Stimulated activated CD8-positive, alpha-beta memory T cell treated with anti-CD3 and anti-CD28 coated beads, Interleukin-12 subunit alpha, Interleukin-12 subunit beta, amount 100 ng/mL, for 24 hours (primary cell): Measurements from ENCODE around the gene EEIG1.

Experiments used
- DNase-seq: peaks from one replicate; pipeline ENCODE4 v3.0.0-alpha.2; 2020; ENCODE audit errors: extremely low read depth

EEIG1 gene

DNA sequence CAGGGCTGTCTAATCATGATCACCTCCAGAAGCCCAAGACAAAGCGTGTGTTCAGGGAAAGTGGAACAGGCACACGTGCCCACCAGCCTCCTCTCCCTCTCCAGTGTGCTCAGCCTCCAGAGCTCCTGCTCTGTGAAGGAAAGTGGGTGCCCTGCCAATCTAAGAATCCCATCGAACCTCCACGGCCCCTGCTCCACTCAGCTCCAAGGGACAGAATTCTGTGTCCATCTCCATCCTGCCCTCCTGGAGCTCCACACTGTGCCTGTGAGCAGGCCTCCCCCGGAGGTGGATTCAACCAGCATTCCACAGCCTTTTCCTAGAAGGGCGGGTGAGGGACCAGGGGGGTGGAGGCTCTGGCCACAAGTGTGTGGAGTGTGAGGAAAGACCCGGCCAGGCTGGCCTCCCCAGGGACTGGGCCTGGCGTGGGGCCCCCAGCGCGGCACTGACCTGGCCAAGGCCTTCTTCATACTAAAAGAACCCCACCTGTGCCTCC is 6.0 kb downstream of the EEIG1 start:
- no peak for DNase-seq

DNA sequence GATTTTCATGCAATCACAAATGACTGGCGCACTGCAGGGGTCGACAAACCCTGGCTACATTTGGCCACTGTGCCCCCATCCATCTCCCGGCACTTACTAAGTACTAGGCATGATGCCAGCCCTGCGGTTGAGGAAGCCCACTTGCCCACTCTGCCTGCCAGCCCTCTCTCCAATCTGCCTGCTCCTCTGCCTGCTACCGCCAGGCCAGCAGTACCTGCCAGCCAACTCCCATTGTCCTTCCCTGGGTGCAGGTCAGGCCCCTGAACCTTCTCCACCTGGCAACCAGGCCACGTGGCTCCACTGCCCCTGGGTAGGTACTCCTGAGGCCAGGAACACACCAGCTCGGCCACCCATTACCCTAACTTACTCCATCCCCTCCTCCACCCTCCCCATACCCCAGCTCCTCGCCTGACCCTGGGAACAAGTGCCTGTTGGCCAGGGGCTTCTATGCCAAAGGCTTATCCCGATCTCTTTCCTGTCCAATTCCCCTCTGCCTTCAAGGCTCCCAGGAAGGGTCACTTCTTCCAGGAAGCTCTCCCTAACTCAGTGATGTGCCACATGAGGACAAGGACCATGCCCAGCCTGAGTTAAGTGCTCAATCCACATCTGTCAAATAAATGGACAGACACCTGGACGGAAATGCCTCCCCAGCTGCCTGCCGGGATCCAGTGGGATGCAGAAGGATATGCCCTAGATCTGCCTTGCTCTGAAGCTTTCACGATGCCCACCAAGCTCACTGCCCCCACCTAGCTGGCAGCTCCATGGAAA is 6.6 kb downstream of the EEIG1 start:
- no peak for DNase-seq

DNA sequence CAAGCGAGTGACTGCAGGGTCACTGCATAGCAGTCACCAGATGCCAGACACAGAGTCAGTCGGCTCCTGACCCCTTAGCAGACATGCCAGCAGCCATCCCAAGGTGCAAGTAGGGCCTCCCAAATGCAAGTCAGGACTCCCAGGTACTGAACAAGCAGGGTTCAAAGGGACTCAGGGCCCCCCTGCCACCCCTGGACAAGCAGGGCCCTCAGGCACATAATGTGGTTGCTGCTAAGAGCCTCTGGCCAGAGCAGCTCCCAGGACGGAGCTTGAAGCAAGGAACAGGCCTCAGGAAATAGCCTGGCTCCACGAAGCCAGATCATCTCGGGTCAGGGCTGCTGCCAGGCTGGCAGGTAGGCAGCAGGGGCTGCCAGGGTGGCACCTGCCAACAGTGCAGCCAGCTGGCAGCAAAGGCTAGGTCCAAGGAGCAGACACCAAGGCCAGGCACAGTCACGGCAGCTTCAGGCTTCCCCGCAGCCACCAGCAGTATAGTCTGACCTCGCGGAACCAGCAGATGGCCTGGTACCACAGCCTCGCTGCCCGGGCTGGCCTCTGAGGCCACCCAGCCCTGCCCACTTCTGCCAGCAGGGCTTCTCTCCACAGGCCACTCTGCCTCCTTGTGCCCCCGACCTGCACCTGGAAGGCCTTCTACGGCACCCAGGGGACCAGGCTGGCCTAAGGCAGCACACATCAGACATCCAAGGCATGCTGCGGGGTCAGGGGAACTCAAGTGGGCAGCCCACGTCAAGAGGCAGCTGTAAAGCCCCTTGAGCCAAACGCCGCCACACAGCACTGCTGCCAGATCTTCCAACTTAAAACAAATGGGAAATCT is 7.4 kb downstream of the EEIG1 start:
- DNase-seq: no peak

DNA sequence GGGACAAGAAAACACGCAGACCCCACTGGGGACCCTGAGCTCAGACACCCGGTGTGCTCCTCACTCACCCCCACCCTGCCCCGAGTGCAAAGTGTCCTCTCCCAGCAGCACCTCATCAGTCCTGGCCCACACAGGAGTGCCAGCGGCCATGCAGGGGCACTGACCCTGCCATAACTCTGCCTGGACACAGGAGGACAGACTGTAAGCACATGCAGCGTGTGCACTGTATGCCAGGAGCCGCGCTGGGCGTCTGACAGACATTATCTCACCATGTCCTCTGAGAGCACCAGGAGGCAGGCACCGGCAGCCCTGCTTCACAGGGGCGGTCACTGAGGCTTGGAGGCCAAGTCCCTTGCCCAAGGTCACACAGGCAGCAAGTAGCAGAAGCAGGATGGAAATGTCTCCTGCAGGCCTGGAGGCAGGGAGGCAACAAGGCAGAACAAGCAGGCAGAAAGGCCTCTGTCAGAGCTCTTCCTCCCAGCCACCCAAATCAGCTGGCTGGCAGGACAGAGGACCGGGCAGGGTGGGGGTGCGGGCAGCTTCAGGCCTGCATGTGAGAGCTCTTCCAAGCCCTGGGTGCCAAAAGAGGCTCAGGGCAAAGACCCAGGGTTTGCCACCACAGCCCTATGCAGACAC is 8.4 kb downstream of the EEIG1 start:
- DNase-seq: no peak

DNA sequence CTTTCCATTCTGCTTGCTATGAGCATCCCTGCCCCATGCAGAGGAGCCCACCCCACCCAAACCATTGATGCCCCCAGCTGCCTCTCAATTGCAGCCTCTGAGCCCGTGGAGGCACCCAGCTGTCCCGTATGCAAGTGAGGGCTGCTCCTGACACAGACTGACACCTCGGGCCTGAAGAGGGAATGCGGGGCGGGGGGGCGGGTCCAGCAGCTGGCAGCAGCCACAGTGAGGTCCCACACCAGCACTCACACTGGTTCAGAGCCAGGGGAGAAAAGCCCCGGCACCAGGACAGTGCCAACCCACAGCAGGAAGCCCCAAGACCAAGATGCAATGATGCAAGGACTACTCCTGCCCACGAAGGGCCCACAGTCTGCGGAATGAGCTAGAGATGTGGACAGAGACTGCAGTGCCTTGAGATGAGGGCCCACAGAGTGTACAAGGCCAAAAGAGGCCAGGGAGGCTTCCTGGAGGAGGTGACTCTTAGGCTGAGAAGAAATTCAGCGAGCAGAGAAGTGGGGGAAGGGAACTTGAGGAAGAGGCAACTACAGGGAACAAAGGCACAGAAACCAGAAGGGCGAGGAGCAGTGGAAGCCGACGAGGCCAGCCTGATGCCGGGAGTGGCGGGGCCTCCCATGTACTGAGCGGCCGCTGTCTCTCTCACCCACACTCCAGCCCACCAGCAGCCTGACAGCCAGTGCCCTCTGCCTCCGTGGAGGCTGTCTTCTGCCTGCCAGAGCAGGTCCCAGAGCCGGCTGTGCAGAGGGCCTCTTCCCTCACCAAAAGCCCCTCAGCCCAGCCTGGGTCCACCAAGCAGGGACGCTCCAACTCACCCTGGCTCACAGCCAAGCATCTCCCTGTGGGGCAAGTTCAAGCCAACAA is 9.2 kb downstream of the EEIG1 start:
- no peak for DNase-seq

DNA sequence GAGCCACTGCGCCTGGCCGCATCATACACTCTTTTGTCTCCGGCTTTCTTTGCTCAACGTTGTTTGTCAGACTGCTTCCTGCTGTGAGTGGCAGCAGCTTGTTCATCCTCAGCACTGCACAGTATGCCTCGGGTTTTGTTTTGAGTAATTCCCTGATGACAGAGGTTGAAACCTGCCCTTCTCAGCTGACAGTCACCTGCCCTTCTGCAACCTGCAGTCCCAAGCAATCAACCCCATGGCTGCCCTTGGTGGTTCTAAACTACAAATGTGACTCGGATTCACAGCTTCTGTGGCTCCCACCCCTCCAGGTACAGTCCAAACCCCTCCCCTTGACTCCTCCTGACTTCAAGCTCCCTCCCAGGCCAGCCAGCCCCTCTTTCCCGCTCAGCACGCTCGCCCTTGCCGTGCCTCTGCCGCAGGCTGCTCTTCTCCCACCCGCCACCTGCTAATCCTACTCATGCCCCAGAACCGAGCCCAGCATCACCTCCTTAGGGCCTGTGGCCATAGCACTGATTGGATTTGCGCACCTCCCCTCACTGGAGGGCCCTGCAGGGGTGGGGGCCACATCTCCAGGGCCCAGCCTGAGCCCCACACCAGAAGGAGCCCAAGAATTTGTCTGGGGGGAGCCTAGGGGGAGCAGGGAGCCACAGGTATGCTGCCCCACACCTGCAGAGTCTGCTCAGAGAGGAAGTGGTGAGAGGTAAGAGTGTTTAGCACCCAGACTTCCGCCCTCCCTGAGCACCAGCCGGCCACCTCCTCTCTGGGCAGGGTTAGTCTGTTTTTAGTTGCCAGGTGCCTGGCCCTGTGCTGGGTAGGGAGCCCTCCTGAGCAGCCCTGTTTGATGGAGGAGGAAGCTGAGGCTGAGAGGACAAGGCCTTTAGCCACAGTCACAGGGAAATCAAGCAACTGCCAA is 10.1 kb downstream of the EEIG1 start:
- DNase-seq: no peak

DNA sequence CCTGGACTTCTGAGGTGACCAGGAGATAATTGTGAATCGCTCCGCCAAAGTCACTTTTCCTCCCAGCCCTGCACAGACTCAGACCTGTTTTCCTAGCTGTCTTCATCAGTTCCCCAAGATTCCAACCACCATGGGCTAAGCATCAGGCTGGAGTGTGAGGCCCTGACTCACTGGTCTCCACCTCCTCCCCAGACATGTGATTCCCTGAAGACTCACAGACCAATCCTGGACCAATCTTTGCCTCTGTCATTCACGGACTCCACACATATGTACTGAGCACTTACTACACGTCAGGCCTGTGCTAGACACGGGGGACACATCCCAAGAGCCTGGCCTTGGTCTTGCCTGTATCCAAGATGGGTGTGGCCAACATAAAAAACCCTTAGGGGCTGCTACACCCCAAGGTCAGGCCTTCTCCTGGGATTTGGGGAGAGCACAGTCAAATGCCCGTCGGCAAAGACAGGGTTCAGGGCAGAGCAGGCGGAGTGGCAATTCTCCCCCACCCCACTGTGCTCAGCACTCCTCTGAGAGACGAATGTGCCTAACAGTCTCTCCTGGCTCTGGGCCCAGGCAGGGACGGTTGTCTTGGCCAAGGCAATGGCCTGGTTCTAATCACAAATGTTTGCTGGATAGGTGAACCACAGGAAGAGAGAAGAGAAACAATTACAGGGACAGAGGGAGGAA is 11.9 kb downstream of the EEIG1 start:
- no peak for DNase-seq

DNA sequence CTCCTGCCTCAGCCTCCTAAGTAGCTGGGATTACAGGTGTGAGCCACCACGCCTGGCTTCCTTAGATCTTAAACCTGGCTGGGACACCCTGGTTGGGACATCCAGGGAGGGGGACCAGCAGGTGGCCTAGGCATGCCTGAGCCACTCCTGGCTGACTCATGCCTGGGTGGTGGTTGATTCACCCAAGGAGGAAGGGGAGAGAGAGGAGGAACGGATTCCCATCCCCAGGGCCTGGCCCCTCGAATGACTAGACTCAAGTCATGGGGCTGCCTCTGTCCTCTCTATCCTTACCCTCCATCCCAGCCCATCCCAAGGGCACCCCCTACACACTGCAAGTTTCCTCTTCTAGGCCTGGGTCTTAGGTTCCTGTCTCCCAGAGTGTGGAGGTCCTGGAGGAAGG is 12.7 kb downstream of the EEIG1 start:
- no peak for DNase-seq

DNA sequence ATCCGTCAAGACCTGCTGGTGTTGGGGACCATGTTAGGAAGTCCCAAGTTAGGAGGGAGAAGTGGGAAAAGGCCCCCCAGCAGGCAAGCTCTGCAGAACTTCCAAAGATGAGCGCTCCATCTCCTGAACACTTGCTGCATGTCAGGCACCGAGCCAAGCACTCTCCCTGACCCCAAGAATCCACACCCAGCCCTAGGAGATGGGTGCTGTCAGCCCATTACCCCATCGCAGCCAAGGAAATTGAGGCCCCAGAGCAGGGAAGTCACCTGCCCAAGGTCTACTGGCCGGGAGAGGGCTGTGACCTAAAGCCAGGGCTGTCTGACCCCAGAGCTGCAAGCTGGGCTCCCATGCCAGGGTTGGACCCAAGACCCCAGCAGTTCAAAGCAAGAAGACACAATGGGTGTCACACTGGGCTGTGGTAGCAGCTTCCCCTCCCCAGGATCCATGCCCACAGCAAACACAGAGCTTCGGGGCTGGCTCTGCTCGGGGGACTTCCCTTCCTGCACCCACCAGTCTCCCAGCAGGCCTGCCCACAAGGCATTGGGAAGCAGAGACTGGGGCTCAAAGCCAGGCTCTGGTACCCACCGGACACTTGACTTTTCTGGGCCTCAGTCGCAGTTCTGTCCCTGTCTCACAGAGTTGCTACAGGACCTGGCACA is 13.5 kb downstream of the EEIG1 start:
- DNase-seq: no peak

DNA sequence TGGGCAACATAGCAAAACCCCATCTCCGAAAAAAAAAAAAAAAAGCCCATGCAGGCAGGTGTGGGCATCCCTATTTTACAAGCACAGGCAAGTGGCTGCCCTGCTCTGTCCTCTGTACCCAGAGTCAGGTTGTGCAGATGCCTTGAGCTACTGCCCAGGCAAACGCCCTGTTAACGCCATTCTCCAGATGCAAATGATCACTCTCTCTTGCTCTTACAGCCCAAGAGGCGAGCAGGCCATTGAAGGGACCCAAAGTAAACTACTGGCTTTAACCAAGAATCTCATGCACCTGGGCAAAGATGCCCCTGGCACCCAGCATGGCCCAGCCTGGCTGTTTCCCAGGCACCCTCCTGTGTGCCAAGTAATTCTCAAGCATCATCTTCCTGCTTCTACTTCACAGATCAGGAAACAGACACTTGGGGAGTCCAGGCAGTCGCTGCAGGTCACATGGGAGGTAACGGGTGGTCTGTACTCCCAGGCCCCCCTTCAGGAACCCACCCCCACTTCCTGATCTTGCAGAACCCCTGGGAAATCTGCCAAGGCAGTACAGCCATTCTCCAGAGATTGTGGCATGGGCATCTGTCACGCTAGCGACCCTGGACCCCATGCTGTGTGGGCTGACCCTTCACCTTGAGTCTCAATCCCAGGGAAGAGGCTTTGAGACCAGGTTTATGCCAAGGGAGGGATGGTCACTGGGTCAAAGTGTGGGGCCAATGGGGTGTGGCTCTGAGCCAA is 14.2 kb downstream of the EEIG1 start:
- no peak for DNase-seq

DNA sequence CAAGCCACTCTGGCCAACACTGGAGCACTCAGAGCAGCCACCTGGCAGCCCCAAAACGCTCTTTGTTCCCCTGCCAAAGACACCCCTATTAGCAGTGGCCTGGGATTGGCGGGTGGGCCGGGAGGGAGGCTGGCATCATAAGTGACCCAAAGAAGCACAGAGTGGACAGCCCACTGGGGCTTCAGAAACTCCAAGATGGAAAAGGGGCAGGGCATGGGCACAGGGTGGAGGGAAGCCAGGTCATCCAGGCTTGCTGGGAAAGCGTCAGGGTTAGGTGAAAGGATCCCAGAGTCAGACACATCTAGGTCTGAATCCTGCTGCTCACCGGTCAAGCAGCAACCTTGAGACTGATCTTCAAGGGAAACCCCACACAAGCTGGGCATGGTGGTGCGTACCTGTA is 14.8 kb downstream of the EEIG1 start:
- no peak for DNase-seq

DNA sequence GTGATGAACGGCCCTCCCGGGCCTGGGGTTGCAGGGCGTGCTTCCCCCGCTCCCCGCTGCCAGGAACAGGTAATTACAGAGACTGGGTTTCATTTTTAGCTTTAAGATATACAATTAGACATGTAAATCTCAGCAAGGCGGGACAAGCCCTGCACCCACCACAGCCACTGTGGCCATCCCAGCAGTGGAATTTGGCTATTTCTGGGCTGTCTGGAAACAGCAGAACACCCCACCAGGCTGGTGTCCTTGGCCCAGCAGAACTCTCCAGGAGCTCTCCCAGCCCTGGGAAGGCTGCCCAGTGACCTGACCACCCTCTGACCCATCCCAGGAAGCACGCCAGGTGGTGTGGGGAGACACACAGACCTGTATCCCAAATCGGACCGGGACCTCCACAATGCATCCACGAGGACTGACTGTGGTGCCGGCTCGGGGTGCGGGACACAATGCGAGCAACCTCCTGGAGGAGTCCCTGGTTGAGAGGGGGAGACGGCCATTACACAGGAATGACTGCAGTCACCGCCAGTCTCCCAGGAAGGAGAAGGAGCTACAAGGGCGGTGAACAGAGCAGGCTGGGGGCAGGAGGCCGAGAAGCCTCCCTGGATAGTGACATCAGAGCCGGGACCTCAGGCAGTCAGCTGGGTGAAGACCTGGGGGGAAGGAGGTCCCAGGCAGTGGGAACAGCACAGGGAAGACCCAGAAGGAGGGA is 17.3 kb downstream of the EEIG1 start:
- DNase-seq: no peak

DNA sequence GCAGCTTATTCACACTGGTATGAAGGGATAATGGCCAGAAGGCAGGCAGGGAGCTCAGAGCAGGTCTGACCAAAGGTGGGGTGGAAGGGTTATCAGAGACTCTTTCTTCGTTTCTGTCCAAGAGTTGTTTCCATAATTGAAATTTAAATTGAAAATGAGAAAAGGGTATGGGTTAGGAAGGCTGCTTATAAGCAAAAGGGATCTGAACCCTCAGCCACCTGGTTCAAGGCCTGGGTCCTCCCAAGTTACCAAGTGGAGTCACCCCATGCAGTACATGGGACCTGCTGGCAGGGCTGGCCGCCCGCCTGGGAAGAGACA is 17.8 kb downstream of the EEIG1 start:
- DNase-seq: no peak

DNA sequence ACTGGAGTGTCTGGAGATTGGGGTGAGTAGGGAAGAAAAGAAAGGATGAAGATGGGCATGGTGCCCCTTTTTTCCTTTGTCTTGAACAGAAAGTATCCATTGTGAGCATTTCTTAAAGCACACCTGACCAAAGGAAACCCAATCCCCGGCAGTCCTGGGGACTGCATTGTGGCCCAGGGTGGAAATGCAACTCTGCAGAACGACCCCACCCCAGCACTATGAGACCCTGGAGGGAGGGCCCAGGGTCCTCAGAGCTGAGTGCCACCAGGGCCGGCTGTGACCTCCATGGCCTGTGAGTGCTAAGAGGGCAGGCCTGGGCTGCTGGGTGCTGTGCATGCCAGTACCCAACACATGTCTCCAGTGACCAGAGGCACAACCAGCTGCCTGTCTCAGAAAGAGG is 18.5 kb downstream of the EEIG1 start:
- DNase-seq: no peak

DNA sequence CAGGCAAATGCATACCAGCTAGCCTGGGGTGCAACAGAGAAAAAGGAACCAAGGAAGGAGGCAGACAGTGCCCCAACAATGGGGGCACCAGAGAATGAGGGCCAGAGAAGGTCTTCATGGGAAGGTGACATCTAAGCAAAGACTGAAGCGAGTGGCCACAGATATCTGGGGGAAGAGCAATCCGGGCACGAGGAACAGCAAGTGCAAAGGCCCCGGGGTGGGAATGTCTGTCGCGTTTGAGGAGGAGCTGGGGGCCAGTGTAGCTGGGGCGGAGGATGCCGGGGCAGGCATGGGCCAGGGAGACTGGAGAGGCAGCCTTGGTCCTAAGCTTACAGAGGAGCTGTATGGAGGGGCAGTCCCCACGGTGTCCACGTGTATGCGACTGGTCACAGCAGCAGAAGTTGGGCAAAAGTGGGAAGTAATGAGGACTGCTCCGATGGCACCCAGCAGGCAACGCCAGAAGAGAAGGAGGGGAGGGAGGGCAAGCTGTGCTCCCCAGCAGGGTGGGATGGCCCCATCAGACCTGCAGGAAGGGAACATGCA is 19.1 kb downstream of the EEIG1 start:
- DNase-seq: no peak

DNA sequence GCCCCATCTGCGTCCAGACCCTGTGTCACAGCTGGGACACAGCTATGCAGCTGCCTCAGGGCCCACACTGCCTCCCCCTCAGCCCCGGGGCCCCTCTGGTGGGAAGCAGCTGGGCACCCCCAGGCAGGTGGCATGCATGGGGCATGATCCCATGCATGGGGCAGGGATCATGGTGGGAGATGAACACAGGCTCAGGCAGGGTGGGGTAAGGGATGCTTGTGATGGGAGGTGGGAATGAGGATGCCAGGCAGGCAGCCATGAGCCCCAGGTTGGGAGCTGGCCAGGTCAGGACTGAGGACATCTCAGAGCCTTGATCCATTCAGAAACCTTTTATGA is 19.7 kb downstream of the EEIG1 start:
- DNase-seq: no peak

DNA sequence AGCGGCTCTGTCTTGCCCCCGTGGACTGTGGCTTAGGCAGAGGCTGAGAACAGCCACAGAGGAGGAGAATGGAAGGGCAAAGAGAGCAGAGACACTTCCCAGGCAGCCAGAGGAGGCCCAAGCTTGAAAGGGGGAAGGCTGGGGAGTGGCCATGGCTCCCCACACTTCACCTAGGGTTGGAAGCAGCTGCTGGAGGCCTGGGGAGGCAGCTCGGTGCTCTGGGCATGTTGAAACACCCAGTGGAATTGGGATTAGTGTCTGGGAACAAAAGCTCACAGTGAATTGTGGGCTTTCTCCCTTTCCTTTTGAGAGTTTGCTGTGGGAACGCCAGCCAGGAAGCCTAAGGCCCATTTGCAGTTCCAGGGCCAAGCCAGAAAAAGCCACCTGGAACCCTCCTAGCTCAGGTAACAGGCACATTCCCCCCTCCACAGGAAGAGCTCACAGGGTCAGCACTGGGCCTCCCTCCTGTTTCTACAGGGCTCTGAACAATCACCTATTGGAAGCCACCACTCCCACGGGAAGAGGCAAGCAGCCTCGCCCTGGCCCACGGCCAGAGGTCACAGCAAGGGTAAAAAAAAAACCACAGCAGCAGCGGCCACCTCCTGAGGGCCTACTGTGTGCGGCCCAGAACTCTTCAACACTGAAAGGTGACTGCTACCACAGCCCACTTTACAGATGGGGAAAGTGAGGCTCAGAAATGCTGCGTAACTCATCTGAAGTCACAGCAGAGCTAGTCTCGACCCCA is 20.2 kb downstream of the EEIG1 start:
- DNase-seq: no peak
